ENCODE measurements around the gene NECAB3. TPM values are rescaled to one million over a fixed set of nuclear protein-coding genes. Genes with fewer than 3 reads are reported as not detected.

NECAB3 gene
- total and polyA plus RNA-seq, 4 donors = 10.5 to 14.8 (median 11.1) TPM

DNA sequence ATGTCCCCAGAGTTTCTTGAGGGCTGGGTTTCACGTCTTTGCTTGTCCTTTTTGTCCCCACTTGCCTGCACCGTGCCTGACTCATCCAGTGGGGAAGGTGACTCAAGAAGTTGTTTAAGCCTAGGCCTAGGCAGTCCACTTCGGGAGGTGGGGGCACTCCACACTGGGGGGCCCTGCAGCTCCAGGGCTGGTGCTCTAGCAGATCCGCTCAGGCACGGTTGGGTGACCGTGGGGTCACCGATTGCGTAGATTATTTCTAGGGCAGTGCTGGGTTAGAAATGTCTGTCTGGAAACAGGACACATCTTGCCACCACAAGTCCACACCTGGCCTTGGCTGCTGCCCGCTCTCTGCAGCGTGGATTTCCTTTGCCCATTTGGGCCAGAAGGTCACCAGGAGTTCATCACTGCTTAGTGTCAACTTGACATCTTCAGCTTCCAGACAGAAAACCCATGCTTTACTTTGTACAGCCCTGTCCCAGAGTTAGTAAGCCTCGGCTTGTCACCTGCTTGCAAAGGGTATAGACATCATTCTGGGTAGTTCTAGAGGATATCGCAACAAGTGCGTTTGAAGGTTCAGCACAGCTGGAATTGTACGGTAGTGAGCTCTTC is 25.7 kb downstream of the NECAB3 start:
- H3K27me3 ChIP-seq (ENCODE audit: control insufficient read depth in 4 of 4, insufficient read depth in 4 of 4, low read length in 3 of 4) = no peaks in the 10 kb centered on the region
- H3K4me3 ChIP-seq (ENCODE audit: low read depth in 1 of 3, low read length in 3 of 3) = peak overlapping the region in 1 of 3 donors; percentile 55
- WGBS = 88% methylated on average over 14 of the region's 14 CpGs
- H3K9ac ChIP-seq (ENCODE audit: low read depth in 1 of 2, low read length in 2 of 2) = no peak overlapping the region
- peak overlapping the region in 1 of 2 donors; percentile 61 for H3K27ac ChIP-seq (ENCODE audit: low read depth in 1 of 2, low read length in 2 of 2)
- TF ChIP-seq FOXA1 (IDR thresholded peaks at IDR 0.05) (no peak), TAF1 (conservative IDR thresholded peaks at IDR 0.05) (no peak), RXRA (IDR thresholded peaks at IDR 0.05) (no peak), NR2F2 (IDR thresholded peaks at IDR 0.05) (no peak), HNF4G (IDR thresholded peaks at IDR 0.05) (no peak), GABPA (IDR thresholded peaks at IDR 0.05 in 1 of 2, conservative IDR thresholded peaks at IDR 0.05 in 1 of 2) (no peak), HNF4A (conservative IDR thresholded peaks at IDR 0.05) (no peak)
- TF ChIP-seq, protein P1, sequence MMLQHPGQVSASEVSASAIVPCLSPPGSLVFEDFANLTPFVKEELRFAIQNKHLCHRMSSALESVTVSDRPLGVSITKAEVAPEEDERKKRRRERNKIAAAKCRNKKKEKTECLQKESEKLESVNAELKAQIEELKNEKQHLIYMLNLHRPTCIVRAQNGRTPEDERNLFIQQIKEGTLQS (IDR thresholded peaks at IDR 0.05) = no peak
- TF ChIP-seq, protein P2, sequence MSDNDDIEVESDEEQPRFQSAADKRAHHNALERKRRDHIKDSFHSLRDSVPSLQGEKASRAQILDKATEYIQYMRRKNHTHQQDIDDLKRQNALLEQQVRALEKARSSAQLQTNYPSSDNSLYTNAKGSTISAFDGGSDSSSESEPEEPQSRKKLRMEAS (IDR thresholded peaks at IDR 0.05) = no peak
- no peaks in the 10 kb centered on the region for H3K9me3 ChIP-seq (ENCODE audit: control insufficient read depth in 4 of 4, low read length in 3 of 4)
- peaks cover 0 to 33% (median 25%) of the 10 kb centered on the region in 4 donors for H3K4me1 ChIP-seq (ENCODE audit: control insufficient read depth in 4 of 4, insufficient read depth in 4 of 4, low read length in 3 of 4)
- H3K36me3 ChIP-seq (ENCODE audit: control insufficient read depth in 4 of 4, insufficient read depth in 3 of 4, low read depth in 1 of 4, low read length in 3 of 4) = peaks cover 4 to 16% (median 11%) of the 10 kb centered on the region in 4 donors
- DNase-seq (ENCODE audit: low spot score) = no peak

DNA sequence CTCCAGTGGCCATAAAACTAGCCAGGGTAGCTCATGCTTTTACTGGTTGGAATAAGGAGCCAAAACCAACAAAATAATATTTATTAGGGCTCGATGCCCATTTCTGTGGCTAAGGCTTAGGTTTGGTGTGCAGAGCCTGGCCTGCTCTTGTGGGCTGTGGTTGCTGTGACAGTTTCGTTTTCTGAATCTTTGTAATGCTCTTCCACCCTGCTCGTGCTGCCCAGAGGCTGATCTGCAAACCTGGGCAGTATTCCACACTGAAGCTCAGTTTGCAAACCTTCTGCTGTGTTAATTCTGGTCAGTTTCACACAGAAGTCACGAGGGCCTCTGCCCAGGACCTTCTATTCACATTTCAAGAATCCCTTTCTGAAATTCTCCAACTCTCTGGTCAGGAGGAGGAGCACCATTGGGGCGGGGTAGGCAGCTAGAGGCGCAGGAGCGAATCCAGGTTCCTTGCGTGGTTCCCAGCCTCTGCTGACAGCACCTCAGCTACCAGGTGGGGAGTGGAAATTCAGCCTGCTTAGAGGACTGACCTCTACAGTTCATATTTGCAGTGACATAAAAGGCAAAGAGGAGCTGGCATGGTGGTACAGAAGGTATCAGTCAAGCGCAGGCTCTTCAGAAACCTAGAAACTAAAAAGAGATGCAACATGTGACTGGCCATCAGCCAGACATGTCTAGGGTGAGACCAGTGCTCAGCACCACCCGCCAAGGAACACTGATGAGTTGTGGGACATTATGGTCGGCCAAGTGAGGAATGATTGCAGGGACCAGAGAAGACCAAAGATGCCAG is 26.4 kb downstream of the NECAB3 start:
- Histone ChIP-seq H3K4me3 (ENCODE audit: low read depth in 1 of 3, low read length in 3 of 3) (peak overlapping the region; percentile 5 to 55 (median 44)), H3K27ac (ENCODE audit: low read depth in 1 of 2, low read length in 2 of 2) (peak overlapping the region; percentile 61 to 67), H3K36me3 (ENCODE audit: control insufficient read depth in 4 of 4, insufficient read depth in 3 of 4, low read depth in 1 of 4, low read length in 3 of 4) (peaks cover 4 to 16% (median 12%) of the 10 kb centered on the region in 4 donors), H3K9ac (ENCODE audit: low read depth in 1 of 2, low read length in 2 of 2) (peak overlapping the region in 1 of 2 donors; percentile 8), H3K4me1 (ENCODE audit: control insufficient read depth in 4 of 4, insufficient read depth in 4 of 4, low read length in 3 of 4) (peaks cover 0 to 28% (median 21%) of the 10 kb centered on the region in 4 donors), H3K27me3 (ENCODE audit: control insufficient read depth in 4 of 4, insufficient read depth in 4 of 4, low read length in 3 of 4) (no peaks in the 10 kb centered on the region), H3K9me3 (ENCODE audit: control insufficient read depth in 4 of 4, low read length in 3 of 4) (no peaks in the 10 kb centered on the region)
- no peak for DNase-seq (ENCODE audit: low spot score)
- WGBS = 46% methylated on average over 11 of the region's 11 CpGs
- peak; percentile 18 to 49 for TF ChIP-seq RXRA (IDR thresholded peaks at IDR 0.05)
- TF ChIP-seq, protein P3, sequence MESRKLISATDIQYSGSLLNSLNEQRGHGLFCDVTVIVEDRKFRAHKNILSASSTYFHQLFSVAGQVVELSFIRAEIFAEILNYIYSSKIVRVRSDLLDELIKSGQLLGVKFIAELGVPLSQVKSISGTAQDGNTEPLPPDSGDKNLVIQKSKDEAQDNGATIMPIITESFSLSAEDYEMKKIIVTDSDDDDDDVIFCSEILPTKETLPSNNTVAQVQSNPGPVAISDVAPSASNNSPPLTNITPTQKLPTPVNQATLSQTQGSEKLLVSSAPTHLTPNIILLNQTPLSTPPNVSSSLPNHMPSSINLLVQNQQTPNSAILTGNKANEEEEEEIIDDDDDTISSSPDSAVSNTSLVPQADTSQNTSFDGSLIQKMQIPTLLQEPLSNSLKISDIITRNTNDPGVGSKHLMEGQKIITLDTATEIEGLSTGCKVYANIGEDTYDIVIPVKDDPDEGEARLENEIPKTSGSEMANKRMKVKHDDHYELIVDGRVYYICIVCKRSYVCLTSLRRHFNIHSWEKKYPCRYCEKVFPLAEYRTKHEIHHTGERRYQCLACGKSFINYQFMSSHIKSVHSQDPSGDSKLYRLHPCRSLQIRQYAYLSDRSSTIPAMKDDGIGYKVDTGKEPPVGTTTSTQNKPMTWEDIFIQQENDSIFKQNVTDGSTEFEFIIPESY (IDR thresholded peaks at IDR 0.05) = peak; percentile 30
- TF ChIP-seq HNF4A (conservative IDR thresholded peaks at IDR 0.05) = peak; percentile 17 to 20
- TF ChIP-seq TAF1 (conservative IDR thresholded peaks at IDR 0.05) = no peak
- TF ChIP-seq SP1 (IDR thresholded peaks at IDR 0.05) = no peak
- TF ChIP-seq, protein P4, sequence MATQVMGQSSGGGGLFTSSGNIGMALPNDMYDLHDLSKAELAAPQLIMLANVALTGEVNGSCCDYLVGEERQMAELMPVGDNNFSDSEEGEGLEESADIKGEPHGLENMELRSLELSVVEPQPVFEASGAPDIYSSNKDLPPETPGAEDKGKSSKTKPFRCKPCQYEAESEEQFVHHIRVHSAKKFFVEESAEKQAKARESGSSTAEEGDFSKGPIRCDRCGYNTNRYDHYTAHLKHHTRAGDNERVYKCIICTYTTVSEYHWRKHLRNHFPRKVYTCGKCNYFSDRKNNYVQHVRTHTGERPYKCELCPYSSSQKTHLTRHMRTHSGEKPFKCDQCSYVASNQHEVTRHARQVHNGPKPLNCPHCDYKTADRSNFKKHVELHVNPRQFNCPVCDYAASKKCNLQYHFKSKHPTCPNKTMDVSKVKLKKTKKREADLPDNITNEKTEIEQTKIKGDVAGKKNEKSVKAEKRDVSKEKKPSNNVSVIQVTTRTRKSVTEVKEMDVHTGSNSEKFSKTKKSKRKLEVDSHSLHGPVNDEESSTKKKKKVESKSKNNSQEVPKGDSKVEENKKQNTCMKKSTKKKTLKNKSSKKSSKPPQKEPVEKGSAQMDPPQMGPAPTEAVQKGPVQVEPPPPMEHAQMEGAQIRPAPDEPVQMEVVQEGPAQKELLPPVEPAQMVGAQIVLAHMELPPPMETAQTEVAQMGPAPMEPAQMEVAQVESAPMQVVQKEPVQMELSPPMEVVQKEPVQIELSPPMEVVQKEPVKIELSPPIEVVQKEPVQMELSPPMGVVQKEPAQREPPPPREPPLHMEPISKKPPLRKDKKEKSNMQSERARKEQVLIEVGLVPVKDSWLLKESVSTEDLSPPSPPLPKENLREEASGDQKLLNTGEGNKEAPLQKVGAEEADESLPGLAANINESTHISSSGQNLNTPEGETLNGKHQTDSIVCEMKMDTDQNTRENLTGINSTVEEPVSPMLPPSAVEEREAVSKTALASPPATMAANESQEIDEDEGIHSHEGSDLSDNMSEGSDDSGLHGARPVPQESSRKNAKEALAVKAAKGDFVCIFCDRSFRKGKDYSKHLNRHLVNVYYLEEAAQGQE (IDR thresholded peaks at IDR 0.05) = no peak
- TF ChIP-seq YY1 (IDR thresholded peaks at IDR 0.05) = peak; percentile 70
- TF ChIP-seq RAD21 (IDR thresholded peaks at IDR 0.05) = peak; percentile 43 to 52
